Trophoblast cell (in vitro differentiated cells and primary cell): ENCODE results near the gene RAB7B.

ENCODE experiments used
- DNase-seq, 2 donors: peaks; one replicate each; pipeline ENCODE4 v3.0.0-alpha.2; 2016
- H2AFZ ChIP-seq: 2 replicates; pipeline ENCODE4 v1.6.1; 2013; ENCODE audit warnings: low read length, moderate library complexity, mild to moderate bottlenecking; ENCODE audit not compliant: insufficient read depth, poor library complexity
- H2AK5ac ChIP-seq: 2 replicates; pipeline ENCODE4 v1.6.1; 2013; ENCODE audit warnings: mild to moderate bottlenecking, low read length
- H2BK120ac ChIP-seq: 2 replicates; pipeline ENCODE4 v1.6.1; 2013; ENCODE audit warnings: low read length, mild to moderate bottlenecking, moderate library complexity; ENCODE audit not compliant: insufficient read depth, poor library complexity
- H2BK12ac ChIP-seq: 2 replicates; pipeline ENCODE4 v1.6.1; 2013; ENCODE audit warnings: mild to moderate bottlenecking, low read length, moderate library complexity
- H2BK5ac ChIP-seq: 2 replicates; pipeline ENCODE4 v1.6.1; 2013; ENCODE audit warnings: low read length, low read depth, moderate library complexity, mild to moderate bottlenecking; ENCODE audit not compliant: poor library complexity
- H3K14ac ChIP-seq: 2 replicates; pipeline ENCODE4 v1.6.1; 2013; ENCODE audit warnings: mild to moderate bottlenecking, low read length
- H3K18ac ChIP-seq: 2 replicates; pipeline ENCODE4 v1.6.1; 2013; ENCODE audit warnings: mild to moderate bottlenecking, low read length
- H3K23ac ChIP-seq: 2 replicates; pipeline ENCODE4 v1.6.1; 2013; ENCODE audit warnings: low read length
- H3K27ac ChIP-seq: 2 replicates; pipeline ENCODE4 v1.5.1; 2013; ENCODE audit warnings: low read depth, mild to moderate bottlenecking, inconsistent platforms, low read length, moderate library complexity
- H3K27me3 ChIP-seq: 2 replicates; pipeline ENCODE4 v1.6.1; 2013; ENCODE audit warnings: inconsistent platforms, mild to moderate bottlenecking, low read length, moderate library complexity; ENCODE audit not compliant: insufficient read depth
- H3K36me3 ChIP-seq, 2 experiments: 1 replicate in 1 of 2; 2 replicates in 1 of 2; pipeline ENCODE4 v1.6.1; 2013; ENCODE audit warnings: low read length in 2 of 2, mild to moderate bottlenecking in 2 of 2, moderate library complexity in 1 of 2; ENCODE audit not compliant: insufficient read depth in 2 of 2, control insufficient read depth in 1 of 2
- H3K4ac ChIP-seq: 2 replicates; pipeline ENCODE4 v1.6.1; 2013; ENCODE audit warnings: low read depth, mild to moderate bottlenecking, low read length, moderate library complexity
- H3K4me1 ChIP-seq, 2 experiments: 1 replicate in 1 of 2; 2 replicates in 1 of 2; pipeline ENCODE4 v1.6.1; 2013; ENCODE audit warnings: low read length in 2 of 2, mild to moderate bottlenecking in 2 of 2, moderate library complexity in 1 of 2; ENCODE audit not compliant: insufficient read depth in 2 of 2, control insufficient read depth in 1 of 2
- H3K4me2 ChIP-seq: 2 replicates; pipeline ENCODE4 v1.6.1; 2013; ENCODE audit warnings: inconsistent platforms, mild to moderate bottlenecking, low read length, moderate library complexity
- H3K4me3 ChIP-seq: 2 replicates; pipeline ENCODE4 v1.5.1; 2013; ENCODE audit warnings: mild to moderate bottlenecking, low read depth, low read length, inconsistent platforms
- H3K79me1 ChIP-seq: one replicate; pipeline ENCODE4 v1.6.1; 2013; ENCODE audit warnings: low read length
- H3K79me2 ChIP-seq: 2 replicates; pipeline ENCODE4 v1.6.1; 2013; ENCODE audit warnings: low read length, mild to moderate bottlenecking; ENCODE audit not compliant: control insufficient read depth, insufficient read depth, poor library complexity
- H3K9ac ChIP-seq: 2 replicates; pipeline ENCODE4 v1.6.1; 2013; ENCODE audit warnings: mild to moderate bottlenecking, low read length
- H3K9me3 ChIP-seq: 2 replicates; pipeline ENCODE4 v1.6.1; 2013; ENCODE audit warnings: low read depth, mild to moderate bottlenecking, control low read depth, inconsistent platforms, low read length; ENCODE audit not compliant: insufficient read depth
- H4K12ac ChIP-seq: 2 replicates; pipeline ENCODE4 v1.6.1; 2013; ENCODE audit warnings: low read depth, mild to moderate bottlenecking, low read length, moderate library complexity
- H4K8ac ChIP-seq: 2 replicates; pipeline ENCODE4 v1.6.1; 2013; ENCODE audit warnings: low read depth, mild to moderate bottlenecking, low read length, moderate library complexity
- H4K91ac ChIP-seq: one replicate; pipeline ENCODE4 v1.6.1; 2013; ENCODE audit warnings: low read depth, mild to moderate bottlenecking, low read length, moderate library complexity
- WGBS: extraction: QIAGEN DNeasy Blood & Tissue Kit; methylation state at CpG from one replicate; pipeline ENCODE4 v1.1.7; 2013; ENCODE audit warnings: missing lambda C conversion rate; ENCODE audit not compliant: insufficient read length, insufficient coverage; ENCODE audit errors: extremely low coverage; 5-methylcytosine and 5-hydroxymethylcytosine counted together

The RAB7B gene

GRCh38 chr1:205932776-205933175 is 70.4 kb downstream of the RAB7B start:
- H4K12ac ChIP-seq, result no peak overlapping the region
- H3K4me2 ChIP-seq, result no peak overlapping the region
- H3K9me3 ChIP-seq, result no peaks in the 10 kb centered on the region
- no peaks in the 10 kb centered on the region for H3K79me1 ChIP-seq
- H3K23ac ChIP-seq, result no peak overlapping the region
- no peak overlapping the region for H2AFZ ChIP-seq
- H2BK12ac ChIP-seq, result no peak overlapping the region
- H3K79me2 ChIP-seq, result no peaks in the 10 kb centered on the region
- no peak overlapping the region for H4K8ac ChIP-seq
- no peaks in the 10 kb centered on the region for H3K36me3 ChIP-seq
- peaks cover 0 to 10% of the 10 kb centered on the region in 2 experiments for H3K4me1 ChIP-seq
- no peak overlapping the region for H3K9ac ChIP-seq
- no CpG with 5 or more reads among the region's 6 CpGs for WGBS
- H2AK5ac ChIP-seq, result no peak overlapping the region
- DNase-seq, result no peak
- no peak overlapping the region for H4K91ac ChIP-seq
- H2BK5ac ChIP-seq, result no peak overlapping the region
- no peak overlapping the region for H3K4me3 ChIP-seq
- no peak overlapping the region for H3K18ac ChIP-seq
- H3K14ac ChIP-seq, result no peak overlapping the region
- H2BK120ac ChIP-seq, result no peak overlapping the region
- no peak overlapping the region for H3K4ac ChIP-seq
- H3K27ac ChIP-seq, result no peak overlapping the region
- no peaks in the 10 kb centered on the region for H3K27me3 ChIP-seq

- Histone ChIP-seq H3K79me1 (no peaks in the 10 kb centered on the region), H4K12ac (no peak overlapping the region), H3K18ac (no peak overlapping the region), H3K27ac (no peak overlapping the region), H2AFZ (no peak overlapping the region), H4K91ac (no peak overlapping the region), H3K4me3 (no peak overlapping the region), H3K79me2 (no peaks in the 10 kb centered on the region), H2AK5ac (no peak overlapping the region), H4K8ac (no peak overlapping the region), H3K14ac (no peak overlapping the region), H3K23ac (no peak overlapping the region), H3K4me2 (no peak overlapping the region), H3K4ac (no peak overlapping the region), H3K9ac (no peak overlapping the region), H3K36me3 (no peaks in the 10 kb centered on the region), H3K4me1 (peaks cover 0 to 7% of the 10 kb centered on the region in 2 experiments), H3K27me3 (no peaks in the 10 kb centered on the region), H3K9me3 (no peaks in the 10 kb centered on the region), H2BK120ac (no peak overlapping the region), H2BK12ac (no peak overlapping the region), H2BK5ac (no peak overlapping the region)
- no peak for DNase-seq
- no CpG with 5 or more reads among the region's 4 CpGs for WGBS
Measured at GRCh38 chr1:205930799-205931281, 72.4 kb downstream of the RAB7B start.

- Histone ChIP-seq H3K23ac (no peak overlapping the region), H2AFZ (no peak overlapping the region), H3K4me1 (peaks cover 0 to 7% of the 10 kb centered on the region in 2 experiments), H3K4ac (no peak overlapping the region), H3K27ac (no peak overlapping the region), H2AK5ac (no peak overlapping the region), H2BK12ac (no peak overlapping the region), H4K8ac (no peak overlapping the region), H2BK5ac (no peak overlapping the region), H2BK120ac (no peak overlapping the region), H3K14ac (no peak overlapping the region), H3K9ac (no peak overlapping the region), H3K79me1 (no peaks in the 10 kb centered on the region), H3K18ac (no peak overlapping the region), H4K12ac (no peak overlapping the region), H3K36me3 (no peaks in the 10 kb centered on the region), H3K27me3 (no peaks in the 10 kb centered on the region), H3K79me2 (no peaks in the 10 kb centered on the region), H3K4me3 (no peak overlapping the region), H3K9me3 (no peaks in the 10 kb centered on the region), H3K4me2 (no peak overlapping the region), H4K91ac (no peak overlapping the region)
- WGBS, result no CpG with 5 or more reads among the region's 1 CpG
- DNase-seq, result no peak
Measured at GRCh38 chr1:205930195-205930577, 73.0 kb downstream of the RAB7B start.

GRCh38 chr1:205929496-205930194 is 73.5 kb downstream of the RAB7B start:
- Histone ChIP-seq H4K91ac (no peak overlapping the region), H3K14ac (no peak overlapping the region), H2BK5ac (no peak overlapping the region), H3K23ac (no peak overlapping the region), H3K79me2 (no peaks in the 10 kb centered on the region), H3K27ac (no peak overlapping the region), H4K8ac (no peak overlapping the region), H2AK5ac (no peak overlapping the region), H3K18ac (no peak overlapping the region), H3K4me1 (peaks cover 0 to 7% of the 10 kb centered on the region in 2 experiments), H2AFZ (no peak overlapping the region), H3K4me2 (no peak overlapping the region), H2BK12ac (no peak overlapping the region), H3K36me3 (no peaks in the 10 kb centered on the region), H3K27me3 (no peaks in the 10 kb centered on the region), H3K9me3 (no peaks in the 10 kb centered on the region), H3K79me1 (no peaks in the 10 kb centered on the region), H3K9ac (no peak overlapping the region), H3K4ac (no peak overlapping the region), H4K12ac (no peak overlapping the region), H2BK120ac (no peak overlapping the region), H3K4me3 (no peak overlapping the region)
- DNase-seq, result no peak
- no CpG with 5 or more reads among the region's 19 CpGs for WGBS
